ENCODE measurements around the gene USP6NL.

DNA sequence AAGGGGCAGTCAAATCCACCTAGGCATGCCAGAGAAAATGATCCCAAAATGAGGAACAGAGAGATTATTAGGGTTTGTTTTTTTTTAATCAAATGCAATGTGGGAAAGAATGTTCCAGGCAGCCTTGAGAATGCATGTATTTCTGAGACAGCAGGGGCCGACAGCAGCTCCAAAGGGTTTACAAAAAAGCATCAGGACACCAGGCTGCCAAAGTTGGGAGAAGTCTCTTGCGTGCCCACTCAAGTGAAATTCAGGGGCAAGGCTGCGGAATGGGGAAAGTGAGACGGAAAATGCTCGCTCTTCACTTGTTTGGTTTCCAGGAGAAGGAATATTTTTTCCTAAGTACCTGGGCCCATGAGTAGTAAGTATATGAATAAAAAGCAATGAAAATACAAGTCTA lies 101.2 kb downstream of the USP6NL start:
- TF ChIP-seq POLR2A (IDR thresholded peaks at IDR 0.05): no peak
- TF ChIP-seq, protein P1, sequence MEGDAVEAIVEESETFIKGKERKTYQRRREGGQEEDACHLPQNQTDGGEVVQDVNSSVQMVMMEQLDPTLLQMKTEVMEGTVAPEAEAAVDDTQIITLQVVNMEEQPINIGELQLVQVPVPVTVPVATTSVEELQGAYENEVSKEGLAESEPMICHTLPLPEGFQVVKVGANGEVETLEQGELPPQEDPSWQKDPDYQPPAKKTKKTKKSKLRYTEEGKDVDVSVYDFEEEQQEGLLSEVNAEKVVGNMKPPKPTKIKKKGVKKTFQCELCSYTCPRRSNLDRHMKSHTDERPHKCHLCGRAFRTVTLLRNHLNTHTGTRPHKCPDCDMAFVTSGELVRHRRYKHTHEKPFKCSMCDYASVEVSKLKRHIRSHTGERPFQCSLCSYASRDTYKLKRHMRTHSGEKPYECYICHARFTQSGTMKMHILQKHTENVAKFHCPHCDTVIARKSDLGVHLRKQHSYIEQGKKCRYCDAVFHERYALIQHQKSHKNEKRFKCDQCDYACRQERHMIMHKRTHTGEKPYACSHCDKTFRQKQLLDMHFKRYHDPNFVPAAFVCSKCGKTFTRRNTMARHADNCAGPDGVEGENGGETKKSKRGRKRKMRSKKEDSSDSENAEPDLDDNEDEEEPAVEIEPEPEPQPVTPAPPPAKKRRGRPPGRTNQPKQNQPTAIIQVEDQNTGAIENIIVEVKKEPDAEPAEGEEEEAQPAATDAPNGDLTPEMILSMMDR (IDR thresholded peaks at IDR 0.05): no peak

All from lower leg skin (tissue), 3 donors.